HG02852 (cell line): Measurements from ENCODE around the gene GPR157.
"Not testable (repeated sequence)": the region's sequence is repeated elsewhere in the genome, so short reads cannot be mapped to it uniquely, and the experiment has no call there.

Source experiments
- ATAC-seq: cut with Tn5 transposase; IDR thresholded peaks from one replicate; pipeline ENCODE4 v1.9.1; 2021; ENCODE audit warnings: mild to moderate bottlenecking, moderate library complexity; ENCODE audit not compliant: unreplicated experiment

GPR157 gene

DNA sequence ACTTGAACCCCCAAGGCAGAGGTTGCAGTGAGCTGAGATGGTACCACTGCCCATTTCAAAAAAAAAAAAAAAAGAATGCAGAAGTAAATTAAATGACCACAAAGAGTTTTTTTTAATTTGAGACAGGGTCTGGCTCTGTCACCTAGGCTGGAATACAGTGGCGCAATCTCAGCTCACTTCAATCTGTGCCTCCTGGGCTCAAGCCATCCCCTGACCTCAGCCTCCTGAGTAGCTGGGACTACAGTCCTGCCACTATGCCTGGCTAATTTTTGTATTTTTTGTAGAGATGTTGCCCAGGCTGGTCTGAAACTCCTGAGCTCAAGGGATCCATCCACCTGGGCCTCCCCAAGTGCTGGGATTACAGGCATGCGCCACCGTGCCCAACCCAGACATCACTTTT, 20.2 kb upstream of the GPR157 start:
- ATAC-seq: no peak

- no peak for ATAC-seq
Observed at GRCh38 chr1:9146156-9146555, 17.3 kb upstream of the GPR157 start.

DNA sequence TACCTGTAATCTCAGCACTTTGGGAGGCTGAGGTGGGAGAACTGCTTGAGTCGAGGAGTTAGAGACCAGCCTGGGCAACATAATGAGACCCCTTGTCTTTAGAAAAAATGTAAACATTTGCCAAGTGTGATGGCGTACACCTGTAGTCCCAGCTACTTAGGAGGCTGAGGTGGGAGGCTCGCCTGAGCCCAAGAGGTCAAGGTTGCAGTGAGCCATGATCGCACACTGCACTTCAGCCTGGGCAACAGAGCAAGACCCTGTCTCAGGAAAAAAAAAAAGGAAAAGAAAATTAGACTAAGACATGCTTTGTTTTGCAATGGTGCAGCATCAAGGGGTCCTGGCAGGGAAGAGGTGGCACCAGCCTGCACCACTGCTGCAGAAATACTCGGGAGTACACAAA, 16.8 kb upstream of the GPR157 start:
- ATAC-seq: no peak

DNA sequence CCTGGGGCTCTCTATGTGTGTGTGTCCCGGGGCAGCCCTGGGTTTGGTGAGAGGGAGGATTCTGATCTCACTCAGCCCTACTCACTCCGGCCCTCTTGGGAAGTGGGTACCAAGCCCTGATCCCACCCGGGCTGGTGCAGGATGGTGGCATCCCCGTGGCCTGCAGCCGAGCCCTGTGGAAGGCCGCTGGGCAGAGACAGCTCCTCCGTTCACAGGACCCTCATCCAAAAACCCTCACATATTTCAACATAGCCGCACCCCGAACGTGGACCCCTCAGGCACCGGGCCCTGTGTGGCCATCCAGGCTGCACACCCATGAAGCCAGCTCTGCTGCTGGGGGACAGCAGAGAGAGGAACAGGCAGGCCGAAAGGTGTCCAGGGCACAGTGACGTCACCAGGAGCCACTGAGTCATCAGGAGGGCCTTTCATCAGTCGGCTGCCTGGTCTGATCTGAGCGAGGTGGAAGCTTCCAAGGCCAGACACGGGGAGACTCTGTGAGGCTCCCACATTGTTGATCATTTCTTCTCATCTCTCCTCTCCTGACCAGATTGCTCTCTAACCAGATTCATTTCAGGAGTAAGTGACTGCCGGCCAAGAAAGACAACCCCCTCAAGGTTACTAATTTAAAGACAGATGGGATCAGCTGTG, 16.2 kb upstream of the GPR157 start:
- no peak for ATAC-seq

GRCh38 chr1:9144494-9144893, 15.6 kb upstream of the GPR157 start:
- not testable (repeated sequence) for ATAC-seq

DNA sequence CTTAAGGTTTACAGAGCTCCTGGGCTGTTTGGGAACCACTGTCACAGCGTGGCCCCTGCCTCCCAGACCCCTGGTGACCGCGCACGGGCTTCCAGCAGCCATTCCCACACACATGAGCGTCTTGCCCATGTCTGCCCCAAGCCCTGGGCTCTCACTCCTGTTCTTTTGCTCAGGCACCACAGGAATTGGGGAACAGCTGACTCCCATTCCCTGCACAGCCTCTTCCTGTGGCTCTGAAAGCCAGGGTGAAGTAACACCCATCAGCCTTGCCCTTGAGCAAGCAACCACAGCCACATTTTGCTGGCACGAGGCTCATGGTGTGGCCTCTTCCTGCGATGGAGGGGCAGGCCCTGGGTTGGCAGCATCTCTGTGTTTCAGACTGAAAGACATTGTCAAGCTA, 14.3 kb upstream of the GPR157 start:
- ATAC-seq: no peak

- no peak for ATAC-seq
Observed at GRCh38 chr1:9139930-9140329, 11.0 kb upstream of the GPR157 start.

GRCh38 chr1:9136932-9137331, 8.0 kb upstream of the GPR157 start:
- ATAC-seq: no peak

DNA sequence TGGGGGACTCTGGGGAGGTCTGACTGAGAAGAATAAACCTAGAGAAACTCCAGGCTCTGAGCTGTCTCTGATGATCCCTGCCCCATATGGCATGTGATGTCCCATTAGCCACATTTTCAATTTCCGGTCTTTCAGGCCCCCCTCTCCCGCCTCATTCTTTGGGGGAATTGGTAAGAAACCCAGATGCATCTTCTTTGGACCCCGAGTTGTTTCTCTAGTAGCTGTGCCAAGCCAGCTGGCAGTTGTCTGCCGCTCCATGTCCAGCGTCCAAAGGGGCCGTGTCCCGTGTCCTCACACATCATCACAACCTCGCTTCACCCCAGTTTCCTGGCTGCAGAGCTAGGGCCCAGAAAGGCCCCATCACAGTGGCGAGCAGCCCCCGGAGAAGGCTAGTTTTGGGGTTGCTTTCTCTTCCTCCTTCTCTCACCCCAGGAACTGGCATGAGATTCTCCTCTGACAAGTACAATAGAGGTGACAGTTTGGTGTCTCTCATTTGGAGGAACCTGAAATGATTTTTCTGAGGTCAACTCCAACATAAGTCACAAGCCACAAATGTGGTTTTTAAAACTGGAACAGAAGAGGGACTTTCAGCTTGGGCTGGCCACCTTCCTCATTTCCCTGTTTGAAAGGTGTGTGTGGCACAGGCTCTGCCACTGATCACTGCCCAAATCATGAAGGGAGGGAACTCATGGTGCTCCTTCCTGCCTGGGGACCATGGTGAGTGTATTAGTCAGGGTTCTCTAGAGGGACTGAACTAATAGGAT, 6.4 kb upstream of the GPR157 start:
- no peak for ATAC-seq

- no peak for ATAC-seq
Observed at GRCh38 chr1:9133870-9134585, 5.1 kb upstream of the GPR157 start.

DNA sequence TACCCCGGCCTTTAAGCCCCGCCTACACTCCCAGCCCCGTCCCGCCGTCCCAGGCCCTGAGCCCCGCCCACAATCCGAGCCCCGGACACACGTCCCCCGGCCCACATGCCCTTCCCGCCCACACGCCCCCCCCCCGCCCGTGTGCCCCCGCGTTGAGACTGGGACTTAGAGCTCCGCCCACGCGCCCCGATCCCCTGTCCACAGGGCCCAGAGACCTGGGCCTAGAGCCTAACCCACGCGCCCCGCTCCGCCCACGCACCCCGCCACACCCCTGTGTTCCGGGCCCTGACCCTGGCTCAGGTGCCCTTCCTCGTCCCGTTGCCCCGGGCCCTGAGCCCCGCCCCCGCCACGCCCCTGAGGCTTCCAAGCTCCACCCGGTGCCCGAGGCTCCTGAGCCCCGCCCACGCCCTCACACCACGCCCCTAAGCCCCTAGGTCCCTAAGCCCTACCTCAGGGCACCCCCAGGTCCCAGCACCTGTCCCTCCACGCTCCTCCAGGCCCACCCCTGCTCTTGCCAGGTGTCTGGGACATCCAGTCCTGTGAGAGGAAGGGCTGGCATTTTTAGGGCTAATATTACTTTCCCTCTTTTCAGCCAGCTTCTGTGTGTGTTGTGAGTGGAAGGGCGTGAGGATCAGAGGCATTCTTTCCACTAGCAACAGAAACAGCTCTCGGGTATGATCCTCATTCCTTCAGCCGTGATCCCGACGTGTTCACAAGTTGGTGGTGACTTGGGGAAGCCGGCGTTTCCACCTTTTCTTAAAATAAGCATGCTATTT, 552 bp upstream of the GPR157 start:
- ATAC-seq: peak; percentile 53

DNA sequence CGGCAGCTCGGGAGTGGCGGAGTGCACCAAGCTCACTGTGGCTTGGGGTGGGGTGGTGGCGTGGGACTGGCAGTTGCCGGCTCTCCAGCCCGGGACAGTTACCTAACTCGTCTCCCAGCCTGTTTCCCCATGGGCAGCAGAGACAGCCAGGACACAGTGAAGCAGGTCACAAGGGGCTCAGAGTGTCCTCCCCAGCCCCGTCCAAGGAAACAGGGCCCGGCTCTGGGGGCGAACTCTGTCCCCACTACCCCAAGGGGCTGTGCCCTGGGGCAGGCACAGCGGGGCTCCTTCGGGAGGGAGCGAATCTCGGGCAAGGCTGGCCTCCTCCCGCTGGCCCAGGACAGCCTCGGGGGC, 759 bp downstream of the GPR157 start:
- no peak for ATAC-seq

DNA sequence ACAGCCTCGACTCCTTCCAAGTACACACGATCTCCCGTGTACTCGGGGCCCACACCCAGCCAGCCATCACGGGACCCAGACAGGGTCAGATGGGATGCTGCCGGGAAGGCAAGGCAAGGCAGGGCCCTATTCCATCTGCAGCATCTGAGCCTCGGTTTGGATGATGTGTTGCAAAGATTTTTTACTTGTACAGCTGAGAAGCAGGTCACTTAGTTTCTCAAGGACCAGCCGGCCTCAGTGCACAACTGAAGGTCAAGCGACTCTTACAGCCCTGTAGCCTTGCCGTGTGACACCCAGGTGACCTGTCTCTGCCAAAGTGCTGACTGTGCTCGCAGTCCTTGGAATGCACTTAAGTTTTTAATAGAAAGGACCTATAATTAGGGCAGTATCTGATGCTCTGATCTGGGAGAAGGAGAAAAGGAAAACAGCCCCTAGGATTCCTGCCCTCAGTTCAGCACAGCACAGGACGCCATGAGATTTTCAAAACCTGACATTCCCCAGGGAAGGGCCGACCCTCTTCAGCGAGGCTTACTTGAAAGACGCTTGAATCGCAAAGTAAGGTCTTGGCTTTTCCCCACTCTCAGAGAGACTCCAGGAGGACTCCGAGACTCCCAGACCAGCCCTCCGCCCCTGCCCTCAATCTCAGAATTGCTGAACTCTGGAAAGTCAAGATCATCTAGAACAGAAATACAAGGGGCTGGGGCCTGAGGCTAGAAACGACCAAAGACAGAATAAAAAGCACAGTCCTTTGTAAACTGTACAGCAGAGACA, 1.3 kb downstream of the GPR157 start:
- ATAC-seq: no peak

DNA sequence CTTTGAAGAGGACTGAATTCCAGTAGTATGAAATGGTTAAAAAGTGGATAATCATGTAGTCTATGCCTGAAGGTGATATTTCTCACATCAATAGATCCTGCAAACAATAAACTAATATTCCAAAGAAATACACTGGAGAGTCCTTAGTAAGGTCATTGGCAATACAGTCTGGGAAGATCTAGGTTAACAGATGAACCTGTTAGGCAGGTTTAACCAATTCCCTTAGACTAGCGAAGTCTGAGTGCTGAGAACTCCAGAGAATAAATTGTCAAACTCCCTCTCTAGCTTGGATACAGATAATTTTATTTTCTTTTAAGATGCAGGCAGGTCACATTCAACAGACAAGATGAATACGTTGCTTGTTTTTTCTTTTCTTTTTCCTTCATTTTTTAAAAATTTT, 2.4 kb downstream of the GPR157 start:
- ATAC-seq: no peak

DNA sequence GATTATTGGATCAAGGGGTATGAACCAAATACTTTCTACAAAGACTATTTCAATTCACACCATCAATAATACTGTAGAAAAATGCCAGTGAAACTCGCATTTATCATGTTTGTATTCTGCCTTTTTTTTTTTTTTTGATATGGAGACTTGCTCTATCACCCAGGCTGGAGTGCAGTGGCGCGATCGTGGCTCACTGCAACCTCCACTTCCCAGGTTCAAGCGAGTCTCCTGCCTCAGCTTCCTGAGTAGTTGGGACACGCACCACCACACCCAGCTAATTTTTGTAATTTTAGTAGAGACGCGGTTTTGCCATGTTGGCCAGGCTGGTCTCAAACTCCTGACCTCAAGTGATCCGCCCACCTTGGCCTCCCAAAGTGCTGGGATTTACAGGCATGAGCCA, 3.1 kb downstream of the GPR157 start:
- ATAC-seq: not testable (repeated sequence)

DNA sequence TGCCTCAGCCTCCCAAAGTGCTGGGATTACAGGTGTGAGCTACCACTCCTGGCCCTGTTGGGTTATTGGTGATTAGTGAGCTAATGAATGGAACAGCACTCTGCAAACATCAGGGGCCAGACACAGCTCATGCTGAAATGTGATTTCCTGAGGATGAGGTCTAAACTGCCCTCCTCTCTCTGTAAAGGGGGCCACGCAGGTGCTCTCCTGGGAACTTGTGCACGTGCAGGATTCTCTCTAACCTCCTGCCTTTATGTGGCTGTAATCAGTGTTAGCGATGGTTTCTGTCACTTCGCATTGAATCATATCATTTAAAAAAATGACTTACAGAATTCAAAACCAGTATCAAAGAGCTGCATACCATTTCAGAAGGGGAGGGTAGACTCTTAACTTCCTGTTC, 3.6 kb downstream of the GPR157 start:
- ATAC-seq: no peak

GRCh38 chr1:9124389-9124788, 4.5 kb downstream of the GPR157 start:
- not testable (repeated sequence) for ATAC-seq

GRCh38 chr1:9123665-9124064, 5.2 kb downstream of the GPR157 start:
- ATAC-seq: not testable (repeated sequence)

- peak; percentile 83 for ATAC-seq
Observed at GRCh38 chr1:9121496-9122409, 7.1 kb downstream of the GPR157 start.
